WERI-Rb-1 (cell line): Measurements from ENCODE around the gene LUC7L.

Experiments used
- DNase-seq: peaks from one replicate; pipeline ENCODE4 v3.0.0-alpha.2; 2020
- H3K27ac ChIP-seq: fragments of 250-450 bp; sonication (Bioruptor Pico); 2 replicates; pipeline ENCODE4 v1.5.1; 2020; ENCODE audit warnings: mild to moderate bottlenecking, moderate library complexity
- H3K27me3 ChIP-seq: fragments of 250-450 bp; sonication (Bioruptor Pico); 2 replicates; pipeline ENCODE4 v1.5.1; 2021; ENCODE audit warnings: mild to moderate bottlenecking, low read depth, moderate library complexity; ENCODE audit not compliant: insufficient read depth, severe bottlenecking
- H3K36me3 ChIP-seq: fragments of 250-450 bp; sonication (Bioruptor Pico); 2 replicates; pipeline ENCODE4 v1.5.1; 2020; ENCODE audit warnings: mild to moderate bottlenecking, moderate library complexity
- H3K4me3 ChIP-seq: 2 replicates; pipeline ENCODE4 v1.5.1; 2011; ENCODE audit warnings: low read depth, mild to moderate bottlenecking, control low read depth, low read length
- H3K9me3 ChIP-seq: fragments of 250-450 bp; sonication (Bioruptor Pico); 2 replicates; pipeline ENCODE4 v1.5.1; 2021; ENCODE audit warnings: mild to moderate bottlenecking, moderate library complexity; ENCODE audit not compliant: severe bottlenecking
- CTCF ChIP-seq: IDR thresholded peaks from 2 replicates; pipeline ENCODE4 v1.5.1; 2011; ENCODE audit warnings: low read depth, mild to moderate bottlenecking, control low read depth, inconsistent platforms, low read length

The LUC7L gene

GRCh38 chr16:152141-153128, 76.8 kb downstream of the LUC7L start, which contains the start of gene HBZ:
Gene HBZ, plus strand, starts transcription at chr16:152644. Its CDS starts 266 bp downstream, at chr16:152910.
- no peak within 1 kb of the TSS for H3K4me3 ChIP-seq
- no peaks in the 10 kb centered on the region for H3K27me3 ChIP-seq
- no peak within 1 kb of the TSS for H3K27ac ChIP-seq
- DNase-seq = no peak
- TF ChIP-seq CTCF = no peak
- no peaks in the 10 kb centered on the region for H3K9me3 ChIP-seq
- H3K36me3 ChIP-seq = no peaks in the 10 kb centered on the region

GRCh38 chr16:149024-149660, 80.1 kb downstream of the LUC7L start:
- Histone ChIP-seq H3K27ac (no peak overlapping the region), H3K27me3 (no peaks in the 10 kb centered on the region), H3K36me3 (no peaks in the 10 kb centered on the region), H3K4me3 (no peak overlapping the region), H3K9me3 (no peaks in the 10 kb centered on the region)
- TF ChIP-seq CTCF = no peak
- DNase-seq = no peak

GRCh38 chr16:146646-147045, 82.6 kb downstream of the LUC7L start:
- DNase-seq = no peak
- H3K27me3 ChIP-seq = no peaks in the 10 kb centered on the region
- H3K4me3 ChIP-seq = no peak overlapping the region
- no peak overlapping the region for H3K27ac ChIP-seq
- H3K36me3 ChIP-seq = no peaks in the 10 kb centered on the region
- TF ChIP-seq CTCF = no peak
- no peaks in the 10 kb centered on the region for H3K9me3 ChIP-seq

GRCh38 chr16:144797-145252, 84.4 kb downstream of the LUC7L start:
- Histone ChIP-seq H3K27me3 (no peaks in the 10 kb centered on the region), H3K4me3 (no peak overlapping the region), H3K36me3 (no peaks in the 10 kb centered on the region), H3K27ac (no peak overlapping the region), H3K9me3 (no peaks in the 10 kb centered on the region)
- no peak for DNase-seq
- TF ChIP-seq CTCF = no peak

- DNase-seq = no peak
- H3K36me3 ChIP-seq = no peaks in the 10 kb centered on the region
- no peak overlapping the region for H3K27ac ChIP-seq
- H3K27me3 ChIP-seq = no peaks in the 10 kb centered on the region
- TF ChIP-seq CTCF = no peak
- H3K4me3 ChIP-seq = no peak overlapping the region
- H3K9me3 ChIP-seq = no peaks in the 10 kb centered on the region
Observed at GRCh38 chr16:143456-143855, 85.8 kb downstream of the LUC7L start.
